ENCODE data around the gene TARS2.

Gene TARS2

DNA sequence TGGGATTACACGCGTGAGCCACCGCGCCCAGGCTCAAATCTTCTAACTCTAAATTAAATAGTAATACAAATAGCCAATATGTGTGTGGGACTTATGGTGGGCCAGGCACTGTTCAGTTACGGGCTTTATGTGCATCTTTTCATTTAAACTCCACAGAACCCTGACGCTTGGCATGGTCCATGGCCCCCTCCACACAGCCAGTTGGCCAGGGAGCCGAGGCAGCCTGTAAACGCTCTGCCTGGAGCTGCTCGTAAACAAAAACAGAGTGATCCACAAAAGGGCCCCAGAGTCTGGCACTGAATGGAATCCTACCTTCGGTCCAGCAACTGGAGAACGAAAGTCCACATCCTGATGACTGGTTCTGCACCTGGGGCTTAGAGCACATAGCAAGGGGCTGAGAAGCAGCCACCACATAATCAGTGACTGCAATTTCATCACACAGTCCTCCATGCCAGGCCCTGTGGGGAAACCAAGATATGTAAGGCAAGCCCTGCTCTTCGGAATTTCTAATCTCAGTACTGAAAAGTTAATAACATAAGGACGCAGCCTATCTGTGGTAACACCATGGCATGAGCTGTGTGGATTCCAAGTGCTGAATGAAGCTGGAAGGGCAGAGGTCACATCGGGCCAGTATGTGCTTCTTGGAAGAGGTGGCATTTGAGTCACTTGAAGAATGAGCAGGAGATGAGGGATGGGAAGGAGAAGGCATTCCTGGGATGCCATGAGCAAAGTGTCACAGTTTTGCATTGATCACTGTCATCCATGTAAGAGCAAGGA is 48.5 kb downstream of the TARS2 start:
- in situ Hi-C loops (cut with MboI; ENCODE audit: low sequenced_read_pairs), result loop anchor here (25.0 kb wide), 1 partner anchor 273 kb away; the partner anchor contains the start of genes APH1A, C1orf54 and CA14

DNA sequence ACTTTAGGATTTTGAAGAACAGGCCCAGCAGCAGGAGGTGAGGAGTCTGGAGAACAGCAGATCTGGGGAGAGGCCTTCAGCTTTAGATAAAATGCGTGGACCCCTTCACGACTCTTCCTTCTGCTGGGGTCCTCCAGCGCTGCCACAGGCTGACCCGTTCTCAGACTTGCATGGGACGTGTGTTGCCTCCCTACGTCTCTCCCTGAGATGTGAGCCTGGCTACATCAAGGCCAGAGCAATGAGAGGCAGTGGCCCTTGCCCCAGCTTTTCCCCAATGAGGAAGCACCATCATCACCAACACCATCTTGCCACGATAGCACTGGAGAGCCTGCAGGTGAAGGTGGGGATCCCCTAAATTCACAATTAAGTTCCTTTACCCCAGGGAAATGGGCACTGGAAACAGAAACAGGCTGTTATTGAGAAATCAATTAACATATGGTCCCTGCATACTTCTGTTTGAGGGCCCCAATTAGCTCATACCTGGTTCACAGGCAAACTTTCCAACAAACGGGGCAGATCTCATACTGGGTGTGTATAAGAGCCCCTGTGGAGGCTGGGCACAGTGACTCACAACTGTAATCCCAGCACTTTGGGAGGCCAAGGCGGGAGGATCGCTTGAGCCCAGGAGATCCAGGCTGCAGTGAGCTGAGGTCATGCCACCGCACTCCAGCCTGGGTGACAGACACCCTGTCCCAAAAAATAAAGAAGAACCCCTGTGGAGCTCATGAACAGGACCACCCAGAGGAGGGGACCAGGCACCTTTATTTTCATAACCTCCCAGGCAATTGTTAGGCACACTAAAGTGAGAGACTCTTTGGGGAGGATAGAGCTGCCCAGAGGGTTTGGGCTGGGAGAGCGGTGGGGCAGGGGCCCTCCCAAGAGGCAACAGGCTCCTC is 49.9 kb downstream of the TARS2 start:
- in situ Hi-C loops (cut with MboI; ENCODE audit: low sequenced_read_pairs), result loop anchor here (25.0 kb wide), 1 partner anchor 275 kb away; the partner anchor contains the start of genes APH1A, C1orf54 and CA14

DNA sequence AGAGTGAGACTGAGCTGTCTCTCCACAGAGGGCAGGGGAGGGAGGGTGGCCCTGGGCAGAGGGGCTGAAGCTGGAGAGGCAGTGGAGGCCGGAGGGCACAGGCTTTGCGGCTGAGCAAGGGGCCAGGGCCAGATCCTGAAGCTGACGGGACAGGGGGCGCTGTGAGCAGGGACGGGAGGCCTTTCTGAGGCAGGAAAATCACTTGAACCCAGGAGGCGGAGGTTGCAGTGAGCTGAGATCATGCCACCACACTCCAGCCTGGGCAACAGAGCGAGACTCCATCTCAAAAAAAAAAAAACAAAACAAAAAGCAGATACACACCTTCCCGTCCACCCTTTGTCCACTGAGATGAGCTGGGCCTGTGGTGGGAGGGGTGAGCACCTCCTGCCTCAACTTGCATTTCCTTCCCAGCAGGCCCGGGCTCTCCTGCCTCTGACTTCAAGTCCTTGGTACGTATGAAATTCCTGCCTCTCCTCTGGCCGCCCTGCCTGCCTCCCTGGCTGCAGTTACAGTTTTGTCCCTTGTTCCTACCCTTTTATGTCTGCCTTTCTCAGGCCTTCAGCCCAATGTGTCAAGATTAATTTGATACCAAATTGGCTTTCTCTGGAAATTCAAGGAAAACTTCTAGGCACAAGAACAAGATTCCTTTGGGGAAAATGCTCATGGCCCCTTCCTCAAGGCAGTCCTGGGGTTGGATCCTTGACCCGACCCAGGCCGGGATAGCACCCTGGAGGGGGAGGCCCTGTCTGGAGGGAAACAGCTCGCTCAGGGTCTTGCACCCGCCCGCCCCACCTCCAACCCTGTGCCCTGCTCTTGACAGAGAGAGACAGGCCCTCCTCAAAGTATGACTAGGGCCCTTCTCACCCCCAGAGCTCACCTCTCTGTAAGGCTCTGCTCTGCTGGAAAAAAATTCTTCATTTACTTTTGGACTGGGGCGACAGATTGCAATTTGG is 50.8 kb downstream of the TARS2 start:
- in situ Hi-C loops (cut with MboI; ENCODE audit: low sequenced_read_pairs), result loop anchor here (25.0 kb wide), 1 partner anchor 276 kb away; the partner anchor contains the start of genes APH1A, C1orf54 and CA14

DNA sequence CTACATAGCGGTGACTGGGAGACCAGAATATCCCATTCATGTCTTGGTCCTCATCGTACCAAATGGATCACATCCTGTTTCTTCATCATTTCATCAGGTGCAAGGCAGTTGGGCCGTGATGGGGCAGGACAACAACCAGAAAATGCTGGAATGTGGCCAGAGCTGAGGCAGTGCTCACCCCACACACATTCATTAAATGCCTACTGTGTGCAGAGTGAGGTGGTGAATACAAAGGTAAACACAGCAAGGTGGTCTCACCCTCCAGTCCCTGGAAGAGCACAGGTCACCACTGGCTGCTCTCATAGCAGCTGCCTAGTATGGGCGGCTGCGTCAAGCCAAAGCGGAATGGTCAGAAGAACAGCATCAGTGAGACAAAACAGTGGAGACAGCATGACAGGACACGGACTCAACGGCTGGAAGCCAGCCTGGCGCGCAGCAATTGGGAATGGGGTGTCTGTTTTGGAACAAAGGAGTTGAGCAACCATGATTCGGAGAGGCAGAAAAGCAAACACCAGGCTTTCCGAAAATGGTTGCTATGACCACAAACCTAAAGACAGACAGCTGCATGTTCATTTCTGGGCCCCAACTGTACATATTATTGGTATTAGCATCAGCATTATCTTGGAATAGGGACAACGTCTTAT is 56.4 kb downstream of the TARS2 start:
- in situ Hi-C loops (cut with MboI; ENCODE audit: low sequenced_read_pairs), result loop anchor here (25.0 kb wide), 1 partner anchor 281 kb away; the partner anchor contains the start of genes APH1A, C1orf54 and CA14

DNA sequence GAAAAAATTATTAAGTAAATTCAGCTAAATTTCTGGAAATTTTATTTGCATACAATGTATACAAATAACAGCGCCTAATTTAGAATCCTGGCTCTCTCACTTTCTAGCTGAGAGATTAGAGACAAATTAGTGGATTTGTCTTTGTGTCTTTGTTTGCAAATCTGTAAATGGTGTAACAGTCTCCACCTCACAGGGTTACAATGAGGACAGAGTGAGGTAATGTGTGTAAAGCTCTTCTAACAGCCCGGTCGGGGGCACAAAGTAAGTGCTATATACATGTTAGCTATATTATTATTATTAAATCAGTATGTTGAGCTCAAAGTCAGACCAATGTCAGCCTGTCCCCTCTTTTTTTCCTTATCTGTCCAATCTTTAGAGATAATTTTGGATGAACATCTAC is 57.0 kb downstream of the TARS2 start:
- in situ Hi-C loops (cut with MboI; ENCODE audit: low sequenced_read_pairs), result loop anchor here (25.0 kb wide), 1 partner anchor 282 kb away; the partner anchor contains the start of genes APH1A, C1orf54 and CA14

DNA sequence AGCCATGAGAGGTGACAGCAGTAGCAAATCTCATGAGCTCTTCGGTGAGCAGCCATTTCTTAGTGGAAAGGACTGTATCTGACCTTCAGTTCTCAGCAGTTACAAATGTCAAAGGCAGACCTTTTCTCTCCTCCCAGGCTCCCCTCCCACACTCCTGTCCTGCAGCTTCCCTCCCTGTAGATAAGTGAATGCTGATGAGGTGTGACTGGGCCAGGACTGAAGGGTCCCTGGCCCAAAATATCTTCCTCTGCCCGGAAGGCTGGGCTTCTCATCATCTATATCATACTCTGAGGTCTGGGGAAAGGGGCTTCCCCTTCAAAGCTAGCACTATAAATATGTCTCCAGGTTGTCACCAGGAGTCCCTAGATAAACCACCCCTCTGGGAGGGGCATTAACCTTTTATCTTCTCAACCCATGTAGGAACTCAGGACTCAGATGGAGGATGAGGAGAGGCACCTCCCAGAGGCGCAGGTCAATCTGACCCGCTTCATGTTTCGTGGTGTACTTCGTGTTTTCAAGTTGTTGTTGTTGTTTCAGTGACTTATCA is 58.3 kb downstream of the TARS2 start:
- in situ Hi-C loops (cut with MboI; ENCODE audit: low sequenced_read_pairs), result loop anchor here (25.0 kb wide), 1 partner anchor 283 kb away; the partner anchor contains the start of genes APH1A, C1orf54 and CA14

DNA sequence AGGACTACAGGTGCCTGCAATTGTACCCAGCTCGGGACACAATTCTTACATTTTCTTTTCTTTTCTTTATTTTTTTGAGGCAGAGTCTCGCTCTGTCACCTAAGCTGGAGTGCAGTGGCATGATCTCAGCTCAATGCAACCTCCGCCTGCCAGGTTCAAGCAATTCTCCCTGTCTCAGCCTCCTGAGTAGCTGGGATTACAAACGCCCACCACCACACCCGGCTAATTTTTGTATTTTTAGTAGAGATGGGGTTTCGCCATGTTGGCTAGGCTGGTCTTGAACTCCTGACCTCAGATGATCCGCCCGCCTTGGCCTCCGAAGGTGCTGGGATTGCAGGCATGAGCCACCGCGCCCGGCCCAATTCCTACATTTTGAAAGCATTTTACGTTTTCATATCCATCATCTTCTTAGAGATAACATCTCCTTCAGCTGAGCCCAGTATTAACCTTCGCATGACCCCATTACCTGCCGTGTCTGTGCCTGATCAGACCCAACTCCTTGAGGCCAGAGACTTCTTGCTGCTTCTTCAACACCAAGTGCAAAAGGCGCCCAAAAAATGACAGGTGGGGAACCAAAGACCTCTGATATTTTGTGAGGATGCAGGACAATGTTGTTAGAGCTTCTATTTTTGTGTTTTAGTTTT is 59.2 kb downstream of the TARS2 start:
- in situ Hi-C loops (cut with MboI; ENCODE audit: low sequenced_read_pairs), result loop anchor here (25.0 kb wide), 1 partner anchor 284 kb away; the partner anchor contains the start of genes APH1A, C1orf54 and CA14

DNA sequence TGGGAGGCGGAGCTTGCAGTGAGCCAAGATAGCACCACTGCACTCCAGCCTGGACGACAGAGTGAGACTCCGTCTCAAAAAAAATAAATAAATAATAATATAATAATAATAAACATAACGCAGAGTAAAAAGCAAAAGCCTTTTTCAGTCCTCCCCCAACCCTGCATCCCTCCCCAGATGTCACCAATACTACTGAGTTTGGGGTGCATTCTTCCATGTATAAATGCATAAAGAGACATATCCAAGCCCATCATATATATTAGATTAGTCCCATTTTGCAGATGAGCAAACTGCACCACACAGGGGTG is 61.1 kb downstream of the TARS2 start:
- in situ Hi-C loops (cut with MboI; ENCODE audit: low sequenced_read_pairs), result loop anchor here (25.0 kb wide), 1 partner anchor 286 kb away; the partner anchor contains the start of genes APH1A, C1orf54 and CA14

DNA sequence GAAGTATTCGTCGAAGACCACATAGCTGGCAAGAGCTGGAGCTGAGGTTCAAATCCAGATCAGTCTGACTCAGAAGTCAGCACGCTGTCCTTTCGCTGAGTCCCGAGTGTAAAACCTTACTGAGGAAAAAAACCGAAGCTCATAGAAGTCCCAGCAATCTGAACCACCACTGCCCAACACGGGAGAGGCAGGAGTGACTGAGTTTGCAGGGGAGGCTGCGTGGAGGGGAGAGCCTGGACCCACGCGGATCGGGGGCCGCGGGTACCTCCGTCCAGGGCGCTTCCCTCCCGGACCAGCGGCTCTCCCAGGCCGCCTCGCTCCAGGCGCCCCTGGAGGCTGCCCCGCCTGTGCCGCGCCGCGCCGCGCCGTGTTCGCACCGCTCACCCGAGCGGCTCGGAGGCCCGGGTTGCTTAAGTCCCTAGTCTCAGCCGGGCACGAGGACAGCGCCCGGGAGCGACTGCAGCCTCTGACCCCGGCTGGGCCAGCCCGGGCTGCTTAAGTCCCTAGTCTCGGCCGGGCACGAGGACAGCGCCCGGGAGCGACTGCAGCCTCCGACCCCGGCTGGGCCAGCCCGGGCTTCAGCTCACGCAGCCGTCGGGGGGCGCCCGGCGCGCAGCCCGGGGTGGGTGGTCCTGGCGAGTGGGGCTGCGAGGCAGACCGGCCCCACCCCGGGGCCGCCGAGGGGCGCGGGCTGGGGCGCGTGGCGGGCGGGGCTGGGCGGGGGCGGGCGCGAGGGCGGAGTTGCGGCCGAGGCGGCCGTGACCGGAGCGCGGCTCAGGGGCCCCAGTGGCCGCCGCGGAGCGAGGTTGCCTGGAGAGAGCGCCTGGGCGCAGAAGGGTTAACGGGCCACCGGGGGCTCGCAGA is 61.6 kb downstream of the TARS2 start, which contains the start of gene ADAMTSL4:
ADAMTSL4 (plus strand) TSS at position 777 of the 864 bp plus-strand sequence. CDS start 2,881 bp downstream, outside the sequence.
- in situ Hi-C loops (cut with MboI; ENCODE audit: low sequenced_read_pairs), result loop anchor here (25.0 kb wide), 1 partner anchor 287 kb away; the partner anchor contains the start of genes APH1A, C1orf54 and CA14

DNA sequence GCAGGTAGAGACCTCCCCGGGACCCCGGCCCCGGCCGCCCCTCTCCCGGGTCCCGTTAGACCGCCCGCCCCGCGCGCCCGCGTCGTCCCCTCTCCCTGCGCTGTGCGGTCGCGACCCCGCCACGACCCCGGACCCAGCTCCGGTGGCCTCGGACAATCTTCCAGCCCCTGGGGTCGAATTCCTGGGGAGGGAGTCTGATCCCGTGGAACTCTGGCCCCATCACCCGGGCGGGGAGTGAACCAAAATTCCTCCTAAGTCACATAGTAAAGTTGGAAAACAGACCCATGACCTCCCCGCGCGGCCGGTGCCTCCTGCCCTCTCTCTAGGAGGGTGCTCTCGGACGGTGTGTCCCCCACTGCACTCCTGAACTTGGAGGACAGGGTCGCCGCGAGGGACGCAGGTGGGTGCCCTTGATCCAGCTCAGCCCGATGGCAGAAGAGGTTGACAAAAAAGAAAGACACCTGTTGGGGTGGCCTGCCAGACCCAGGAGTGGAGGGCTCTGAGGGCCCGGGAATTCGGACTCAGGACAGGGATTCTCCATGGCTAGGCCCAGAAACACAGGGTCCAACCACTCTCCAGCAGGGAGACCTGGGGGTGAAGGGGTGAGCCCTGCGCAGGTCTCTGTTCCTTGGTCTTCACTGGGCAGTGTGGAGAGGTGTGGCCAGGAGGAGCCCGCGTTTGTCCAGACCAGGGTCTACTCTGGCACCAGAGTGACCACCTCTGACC is 62.4 kb downstream of the TARS2 start:
- in situ Hi-C loops (cut with MboI; ENCODE audit: low sequenced_read_pairs), result loop anchor here (25.0 kb wide), 1 partner anchor 287 kb away; the partner anchor contains the start of genes APH1A, C1orf54 and CA14

DNA sequence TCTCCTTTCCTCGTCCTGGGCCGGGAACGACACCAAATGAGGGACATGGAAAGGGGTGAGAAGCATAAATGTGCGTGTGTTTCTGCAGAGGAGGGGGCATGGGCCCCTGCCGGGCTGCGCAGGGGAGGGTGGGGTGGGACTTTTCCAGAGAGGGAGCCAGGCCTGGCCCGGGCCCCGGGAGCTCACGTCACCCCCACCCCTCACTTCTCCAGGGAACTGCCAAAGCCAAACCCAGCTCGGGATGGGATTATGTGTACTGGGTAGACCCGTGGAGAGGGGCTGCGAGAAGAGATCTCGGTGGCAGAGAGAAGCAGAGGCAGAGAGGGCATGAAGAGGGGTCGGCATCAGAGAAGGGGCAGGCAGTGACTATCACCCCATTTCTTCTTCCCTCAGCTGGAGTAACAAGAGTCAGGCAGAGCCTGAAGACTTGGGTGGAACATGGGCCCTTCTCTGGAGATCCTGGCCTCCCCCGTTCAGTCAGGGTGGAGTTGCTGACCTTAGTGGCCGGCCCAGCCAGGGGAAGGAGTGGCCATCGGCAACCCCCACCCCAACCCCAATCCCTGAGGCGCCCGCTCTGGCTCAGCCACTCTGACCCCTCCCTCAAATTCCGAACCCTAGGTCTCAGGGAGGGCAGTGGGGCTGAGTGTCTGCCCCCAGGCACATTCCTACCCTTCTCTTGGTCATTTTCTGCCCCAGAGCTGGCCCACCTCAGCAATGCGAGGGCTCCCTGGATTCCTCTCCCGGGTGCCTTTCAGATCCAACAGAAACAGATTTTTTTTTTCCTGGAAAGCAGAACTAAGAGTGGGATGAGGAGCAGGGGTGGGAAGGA is 63.2 kb downstream of the TARS2 start:
- in situ Hi-C loops (cut with MboI; ENCODE audit: low sequenced_read_pairs), result no loop called here

DNA sequence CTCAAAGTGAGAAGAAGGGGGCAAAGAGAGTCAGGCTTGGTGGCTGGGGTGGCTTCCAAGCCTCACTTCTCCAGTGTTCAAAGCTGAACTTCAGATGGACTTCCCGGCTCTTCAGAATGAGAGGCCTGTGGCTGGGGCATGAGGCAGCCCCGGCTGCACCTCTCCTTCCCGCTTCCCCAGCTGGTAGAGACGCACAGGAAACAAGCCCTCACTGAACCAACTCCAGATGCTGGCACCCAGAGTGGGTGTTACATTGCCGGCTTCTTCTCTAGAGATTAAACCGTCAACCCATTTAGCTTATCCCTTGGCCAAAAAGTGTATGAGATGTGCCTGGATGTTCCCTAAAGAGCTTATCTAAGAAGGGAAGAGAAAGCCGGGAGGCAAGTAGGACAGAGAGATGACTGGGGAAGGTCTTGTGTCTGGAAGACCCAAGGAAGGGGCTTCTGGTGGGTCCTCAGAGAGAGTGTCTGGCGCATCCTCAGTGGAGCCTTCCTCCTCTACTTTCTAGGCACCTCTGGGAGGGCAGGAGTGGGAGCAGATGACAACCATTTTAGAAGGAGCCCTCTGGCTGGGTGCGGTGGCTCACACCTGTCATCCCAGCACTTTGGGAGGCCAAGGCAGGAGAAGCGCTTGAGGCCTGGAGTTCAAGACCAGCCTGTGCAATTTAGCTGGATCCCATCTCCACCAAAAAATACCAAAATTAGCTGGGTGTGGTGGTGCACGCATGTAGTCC is 64.0 kb downstream of the TARS2 start:
- in situ Hi-C loops (cut with MboI; ENCODE audit: low sequenced_read_pairs), result no loop called here

DNA sequence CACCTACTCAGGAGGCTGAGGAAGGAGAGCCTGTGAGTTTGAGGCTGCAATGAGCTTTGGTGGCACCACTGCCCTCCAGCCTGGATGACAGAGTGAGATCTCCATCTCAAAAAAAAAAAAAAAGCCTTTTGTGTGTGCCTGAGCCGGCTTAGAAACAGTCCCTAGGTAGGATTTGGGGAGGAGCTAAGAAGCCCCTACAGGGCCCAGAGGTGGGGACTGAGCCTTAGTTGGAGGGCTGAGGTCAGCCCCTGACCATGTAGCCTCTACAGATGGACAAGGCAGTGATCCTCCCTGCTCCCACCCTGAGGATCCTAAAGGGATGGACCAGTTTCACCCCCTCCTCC is 64.5 kb downstream of the TARS2 start:
- in situ Hi-C loops (cut with MboI; ENCODE audit: low sequenced_read_pairs), result no loop called here

DNA sequence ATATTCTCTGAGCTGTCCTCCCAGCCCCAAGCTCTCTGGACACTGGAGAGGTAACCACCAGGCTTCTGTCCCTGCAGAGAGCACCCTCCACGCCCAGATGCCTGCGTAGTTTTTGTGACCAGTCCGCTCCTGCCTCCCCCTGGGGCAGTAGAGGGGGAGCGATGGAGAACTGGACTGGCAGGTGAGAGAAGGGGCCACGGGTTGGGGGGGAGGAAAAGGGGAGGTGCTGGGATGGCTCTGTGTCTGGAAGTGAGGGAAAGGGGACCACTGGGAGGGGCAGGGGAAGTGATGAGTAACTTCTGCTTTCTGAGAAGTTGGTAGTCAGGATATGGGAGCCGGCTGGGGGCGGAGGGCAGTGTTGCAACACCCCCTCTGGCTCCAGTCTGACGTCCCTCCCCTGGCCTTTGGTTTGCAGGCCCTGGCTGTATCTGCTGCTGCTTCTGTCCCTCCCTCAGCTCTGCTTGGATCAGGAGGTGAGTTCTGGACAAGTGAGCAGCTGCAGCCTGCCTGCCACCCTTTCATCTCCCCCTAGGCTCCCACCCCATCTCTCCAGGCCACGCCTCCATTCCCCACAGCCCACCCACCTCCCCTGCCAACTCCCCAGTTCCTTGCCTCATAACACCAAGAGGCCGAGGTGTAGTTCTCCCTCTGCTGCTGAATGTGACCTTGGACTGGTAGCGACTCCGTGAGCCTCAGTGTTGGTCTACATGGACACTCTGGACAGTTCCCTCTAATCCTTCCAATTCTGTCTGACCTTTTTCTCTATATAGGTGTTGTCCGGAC is 65.1 kb downstream of the TARS2 start:
- in situ Hi-C loops (cut with MboI; ENCODE audit: low sequenced_read_pairs), result no loop called here

DNA sequence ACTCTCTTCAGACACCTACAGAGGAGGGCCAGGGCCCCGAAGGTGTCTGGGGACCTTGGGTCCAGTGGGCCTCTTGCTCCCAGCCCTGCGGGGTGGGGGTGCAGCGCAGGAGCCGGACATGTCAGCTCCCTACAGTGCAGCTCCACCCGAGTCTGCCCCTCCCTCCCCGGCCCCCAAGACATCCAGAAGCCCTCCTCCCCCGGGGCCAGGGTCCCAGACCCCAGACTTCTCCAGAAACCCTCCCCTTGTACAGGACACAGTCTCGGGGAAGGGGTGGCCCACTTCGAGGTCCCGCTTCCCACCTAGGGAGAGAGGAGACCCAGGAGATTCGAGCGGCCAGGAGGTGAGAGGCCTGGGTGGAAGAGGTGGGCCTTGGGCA is 65.7 kb downstream of the TARS2 start:
- in situ Hi-C loops (cut with MboI; ENCODE audit: low sequenced_read_pairs), result no loop called here
